Ovary (tissue), 9 donors: ENCODE data around the gene NTRK3. TPM values are rescaled to one million over a fixed set of nuclear protein-coding genes. Genes with fewer than 3 reads are reported as not detected.

Experiments used
- DNase-seq, 5 donors: peaks; one replicate each; pipeline ENCODE4 v3.0.0-alpha.2; 2019 to 2020
- H3K27ac ChIP-seq, 2 donors: fragments of 200-600 bp; one replicate each; pipeline versions ENCODE4 v1.5.1 to v1.8.0; 2019 to 2022
- H3K27me3 ChIP-seq: fragments of 200-600 bp; one replicate; pipeline ENCODE4 v1.8.0; 2022
- H3K36me3 ChIP-seq: fragments of 200-600 bp; sonication (generic); one replicate; pipeline ENCODE4 v1.5.1; 2019
- H3K4me1 ChIP-seq: one replicate; pipeline ENCODE4 v1.8.1; 2013; ENCODE audit warnings: mild to moderate bottlenecking, moderate library complexity; ENCODE audit not compliant: insufficient read depth
- H3K4me3 ChIP-seq: fragments of 200-600 bp; sonication (generic); one replicate; pipeline ENCODE4 v1.5.1; 2017
- H3K9me3 ChIP-seq, 2 donors: fragments of 200-600 bp in 1 of 2; sonication (generic) in 1 of 2; one replicate each; pipeline versions ENCODE4 v1.5.1 to v1.8.1; 2013 to 2019; ENCODE audit warnings: mild to moderate bottlenecking in 1 of 2, moderate library complexity in 1 of 2
- EP300 ChIP-seq: sonication (generic); formaldehyde crosslinking; IDR thresholded peaks from one replicate; pipeline ENCODE4 v1.6.1; 2017; ENCODE audit warnings: antibody characterized with exemption
- POLR2A ChIP-seq: fragments of 450-650 bp; IDR thresholded peaks from one replicate; pipeline ENCODE4 v1.6.1; 2017; ENCODE audit warnings: antibody characterized with exemption, mild to moderate bottlenecking, moderate library complexity
- WGBS, 3 donors: extraction: QIAGEN DNeasy Blood & Tissue Kit in 1 of 3; methylation state at CpG; one replicate each; pipeline versions ENCODE4 v1.1.5 to v1.1.7; 2013 to 2017; 5-methylcytosine and 5-hydroxymethylcytosine counted together
- intact Hi-C, 4 donors: fragments of 100-400 bp; cut with DNase I; formaldehyde crosslinking; loops; one replicate each; pipeline versions ENCODE4 v1.11.0 to v1.15.1; 2022 to 2023
- polyA plus RNA-seq, 2 donors: library from polyadenylated mRNA; stranded (reverse); fragments of 200-250 nt in 1 of 2; fragments of 350-450 nt in 1 of 2; fragmentation: Illumina TruSeq in 1 of 2; extraction: RNeasy Lipid Tissue Mini Kit (QIAGEN cat#74804) in 1 of 2; gene quantifications; one replicate each; pipeline ENCODE4 v1.2.3, GENCODE V29; 2013 to 2014
- total RNA-seq, 7 donors: library from RNA; depleted of rRNA in 2 of 7; stranded (reverse); fragments of >200 nt in 2 of 7; fragmentation: NEBNext Ultra II Directional in 3 of 7; extraction: Animal tissue kit (Norgen Biotek cat#: 25700) in 3 of 7; gene quantifications; one replicate each; pipeline versions ENCODE4 v1.1.0 to v1.2.4, GENCODE V29; 2016 to 2023
- TF ChIP-seq, protein P1 (sequence below), 3 donors: fragments of 450-650 bp in 2 of 3; fragments of 200-600 bp in 1 of 3; IDR thresholded peaks; one replicate each; pipeline versions ENCODE4 v1.5.1 to v1.8.0; 2016 to 2022; ENCODE audit warnings: antibody characterized with exemption in 3 of 3, mild to moderate bottlenecking in 1 of 3
- donor health status: DM: no; HTN: no; CAD: no; lungs with moderate emphysema.
- donor health status: DM: no; HTN: no; CAD: no.
- donor health status: Bipolar disorder and iron deficiency.
- donor health status: DM: yes; HTN: yes; CAD: no.
- donor health status: DM: no; HTN: no; CAD: no.
- donor health status: DM: yes; HTN: yes; CAD: no.

NTRK3 gene
- total and polyA plus RNA-seq, 9 donors, result 0.77 to 14.6 (median 2.7) TPM

DNA sequence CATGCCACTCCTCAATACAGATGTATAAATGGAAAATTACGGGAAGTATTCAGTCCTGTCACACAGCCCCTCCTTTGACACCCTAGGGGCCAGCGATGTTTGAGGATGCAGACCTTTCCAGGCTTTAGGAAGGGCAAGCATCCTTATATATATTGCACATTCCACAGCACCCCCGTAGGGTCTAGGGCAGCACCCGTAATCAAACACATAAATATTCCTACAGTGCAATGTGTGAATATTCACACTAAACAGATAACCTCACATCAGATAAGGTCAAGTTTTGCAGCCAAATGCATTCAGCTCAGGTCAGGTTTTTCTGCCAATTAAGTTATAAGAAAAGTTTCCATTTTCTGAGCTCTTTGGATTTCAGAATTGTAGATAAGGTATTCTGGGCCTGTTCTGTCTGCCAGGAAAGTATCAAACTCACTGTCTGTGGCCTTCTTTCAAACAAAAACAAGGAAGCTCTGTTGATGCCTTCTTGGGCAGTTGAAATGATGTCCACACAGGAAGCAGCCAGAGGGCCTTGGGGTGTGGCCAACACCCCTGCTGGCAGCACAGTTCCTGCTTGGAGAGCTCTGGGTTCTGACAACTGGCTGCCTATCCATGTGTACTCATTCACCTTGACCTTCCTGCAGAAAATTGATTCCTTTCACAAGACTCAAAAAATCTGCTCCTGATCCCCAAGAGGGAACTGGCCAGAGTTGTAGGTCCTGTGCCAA lies 427.0 kb downstream of the NTRK3 start:
- WGBS, 3 donors, result 24 to 56% (median 29%) methylated on average over 4 of the region's 4 CpGs
- peak in 1 of 5 donors; percentile 16 for DNase-seq
- no peak for TF ChIP-seq POLR2A
- TF ChIP-seq, protein P1, sequence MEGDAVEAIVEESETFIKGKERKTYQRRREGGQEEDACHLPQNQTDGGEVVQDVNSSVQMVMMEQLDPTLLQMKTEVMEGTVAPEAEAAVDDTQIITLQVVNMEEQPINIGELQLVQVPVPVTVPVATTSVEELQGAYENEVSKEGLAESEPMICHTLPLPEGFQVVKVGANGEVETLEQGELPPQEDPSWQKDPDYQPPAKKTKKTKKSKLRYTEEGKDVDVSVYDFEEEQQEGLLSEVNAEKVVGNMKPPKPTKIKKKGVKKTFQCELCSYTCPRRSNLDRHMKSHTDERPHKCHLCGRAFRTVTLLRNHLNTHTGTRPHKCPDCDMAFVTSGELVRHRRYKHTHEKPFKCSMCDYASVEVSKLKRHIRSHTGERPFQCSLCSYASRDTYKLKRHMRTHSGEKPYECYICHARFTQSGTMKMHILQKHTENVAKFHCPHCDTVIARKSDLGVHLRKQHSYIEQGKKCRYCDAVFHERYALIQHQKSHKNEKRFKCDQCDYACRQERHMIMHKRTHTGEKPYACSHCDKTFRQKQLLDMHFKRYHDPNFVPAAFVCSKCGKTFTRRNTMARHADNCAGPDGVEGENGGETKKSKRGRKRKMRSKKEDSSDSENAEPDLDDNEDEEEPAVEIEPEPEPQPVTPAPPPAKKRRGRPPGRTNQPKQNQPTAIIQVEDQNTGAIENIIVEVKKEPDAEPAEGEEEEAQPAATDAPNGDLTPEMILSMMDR (IDR thresholded peaks at IDR 0.05), result no peak
- no peak for TF ChIP-seq EP300

DNA sequence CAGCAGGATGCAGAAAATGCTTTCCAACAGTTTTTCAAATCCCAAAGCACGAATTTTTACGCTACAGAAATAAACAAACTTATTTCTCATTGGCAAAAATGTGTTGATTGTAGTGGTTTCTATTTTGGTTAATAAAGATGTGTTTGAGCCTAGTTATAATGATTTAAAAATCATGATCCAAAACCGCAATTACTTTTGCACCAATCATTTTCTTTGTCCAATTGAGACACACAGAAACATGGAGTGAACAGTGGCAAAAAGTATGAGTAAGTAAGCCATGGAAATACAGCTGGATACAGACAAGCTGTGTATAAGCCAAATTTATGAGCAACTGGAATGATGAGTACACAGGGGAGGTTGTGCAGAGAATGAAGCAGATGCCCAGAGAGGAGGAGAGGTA lies 427.9 kb downstream of the NTRK3 start:
- no peaks in the 10 kb centered on the region for H3K36me3 ChIP-seq
- WGBS, 3 donors, result 67 to 83% (median 75%) methylated on average over 3 of the region's 3 CpGs
- no peaks in the 10 kb centered on the region for H3K27me3 ChIP-seq
- no peaks in the 10 kb centered on the region for H3K4me1 ChIP-seq
- H3K9me3 ChIP-seq, result no peaks in the 10 kb centered on the region
- intact Hi-C loops, result no loop called here
- no peak overlapping the region for H3K27ac ChIP-seq
- no peak for DNase-seq
- TF ChIP-seq EP300 (no peak), POLR2A (no peak)
- TF ChIP-seq, protein P1 (IDR thresholded peaks at IDR 0.05), result no peak
- no peak overlapping the region for H3K4me3 ChIP-seq

More for the DNA sequence above, 427.0 kb downstream of the NTRK3 start:
- no peaks in the 10 kb centered on the region for H3K27me3 ChIP-seq
- H3K9me3 ChIP-seq, result no peaks in the 10 kb centered on the region
- no peak overlapping the region for H3K27ac ChIP-seq
- no peaks in the 10 kb centered on the region for H3K36me3 ChIP-seq
- intact Hi-C loops, result no loop called here
- no peaks in the 10 kb centered on the region for H3K4me1 ChIP-seq
- H3K4me3 ChIP-seq, result no peak overlapping the region

DNA sequence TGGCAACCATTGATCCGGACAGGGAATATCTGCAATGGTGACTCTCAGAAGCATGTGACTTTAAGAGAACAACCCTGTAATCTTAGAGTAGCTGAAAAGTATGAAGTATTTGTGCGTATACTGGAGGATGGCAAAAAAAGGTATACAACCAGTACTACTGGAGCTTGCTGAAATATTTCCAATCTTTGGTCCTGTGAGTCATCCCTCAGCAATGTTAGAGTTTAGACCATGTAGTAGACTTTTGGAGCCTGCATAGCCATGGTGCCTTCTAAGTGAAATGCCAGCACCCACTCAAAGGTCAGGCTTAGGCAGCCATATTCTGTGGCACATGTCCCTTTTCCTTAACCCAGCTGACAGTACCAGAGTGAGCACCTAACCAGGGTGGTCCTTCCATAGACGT lies 429.4 kb downstream of the NTRK3 start:
- Histone ChIP-seq H3K4me1 (no peaks in the 10 kb centered on the region), H3K27ac (no peak overlapping the region), H3K4me3 (no peak overlapping the region), H3K27me3 (no peaks in the 10 kb centered on the region), H3K9me3 (no peaks in the 10 kb centered on the region), H3K36me3 (no peaks in the 10 kb centered on the region)
- 67 to 83% (median 78%) methylated on average over 3 of the region's 3 CpGs for WGBS, 3 donors
- TF ChIP-seq, protein P1 (IDR thresholded peaks at IDR 0.05), result no peak
- no peak for TF ChIP-seq EP300
- no peak for TF ChIP-seq POLR2A
- DNase-seq, result no peak
- intact Hi-C loops, result no loop called here

DNA sequence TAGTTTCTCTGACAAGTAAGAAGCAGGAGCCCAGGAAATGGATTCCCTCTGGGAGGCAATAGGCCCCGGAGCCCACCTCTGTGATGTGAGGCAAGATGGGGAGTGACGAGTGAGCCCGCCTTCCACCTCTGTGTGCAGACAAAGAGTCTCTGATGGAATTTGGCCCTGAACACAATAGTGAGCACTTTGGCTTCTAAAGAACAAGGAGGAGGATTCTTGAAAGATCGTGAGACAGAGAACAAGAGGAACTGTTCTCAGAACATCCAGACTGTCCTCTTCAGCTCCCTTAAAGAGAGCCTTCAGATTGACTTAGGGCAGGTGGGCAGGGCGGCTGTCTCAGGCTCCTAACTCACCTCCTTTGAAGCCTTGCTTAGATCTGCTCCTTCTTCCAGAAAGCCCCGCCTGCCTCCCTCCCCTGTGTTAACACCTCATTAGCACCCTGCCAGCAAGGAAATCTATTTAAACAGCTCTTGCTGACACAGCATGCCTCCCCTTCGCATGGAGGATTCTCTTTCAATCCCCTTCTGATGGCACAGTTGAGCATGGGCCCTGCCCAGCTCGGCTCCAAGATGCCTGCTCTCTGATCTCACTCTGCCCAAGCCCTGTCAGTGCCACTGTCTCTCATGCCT lies 430.3 kb downstream of the NTRK3 start:
- Histone ChIP-seq H3K27ac (no peak overlapping the region), H3K4me3 (no peak overlapping the region), H3K27me3 (no peaks in the 10 kb centered on the region), H3K9me3 (no peaks in the 10 kb centered on the region), H3K36me3 (no peaks in the 10 kb centered on the region), H3K4me1 (no peaks in the 10 kb centered on the region)
- TF ChIP-seq, protein P1 (IDR thresholded peaks at IDR 0.05), result no peak
- TF ChIP-seq POLR2A (no peak), EP300 (no peak)
- 45 to 54% (median 45%) methylated on average over 8 of the region's 8 CpGs for WGBS, 3 donors
- no peak for DNase-seq
- intact Hi-C loops, result no loop called here
